ENCODE data around the gene NOSTRIN.

GRCh38 chr2:168757223-168757622 lies 45.2 kb upstream of the NOSTRIN start:
- TF ChIP-seq EZH2 (IDR thresholded peaks at IDR 0.05; ENCODE audit: low read depth) (no peak), CTCF (conservative IDR thresholded peaks at IDR 0.05) (no peak)
